SK-N-SH (cell line): Measurements from ENCODE around the gene TCEA3.

Experiments used
- CHD2 ChIP-seq: fragments of 150-350 bp; IDR thresholded peaks from 2 replicates; pipeline ENCODE4 v1.6.1; 2018; ENCODE audit warnings: low read length; ENCODE audit not compliant: partially characterized antibody
- CTCF ChIP-seq: fragments of 200-600 bp; sonication (generic); IDR thresholded peaks from 2 replicates; pipeline ENCODE4 v1.6.1; 2017; ENCODE audit warnings: antibody characterized with exemption, mild to moderate bottlenecking, moderate library complexity
- POLR2AphosphoS5 ChIP-seq: IDR thresholded peaks from 2 replicates; pipeline ENCODE4 v1.6.1; 2012; ENCODE audit warnings: low read depth, low read length
- TF ChIP-seq, protein P1 (sequence below): IDR thresholded peaks from 2 replicates; pipeline ENCODE4 v1.6.1; 2012; ENCODE audit warnings: mild to moderate bottlenecking, low read depth, low read length, moderate library complexity

DNA sequence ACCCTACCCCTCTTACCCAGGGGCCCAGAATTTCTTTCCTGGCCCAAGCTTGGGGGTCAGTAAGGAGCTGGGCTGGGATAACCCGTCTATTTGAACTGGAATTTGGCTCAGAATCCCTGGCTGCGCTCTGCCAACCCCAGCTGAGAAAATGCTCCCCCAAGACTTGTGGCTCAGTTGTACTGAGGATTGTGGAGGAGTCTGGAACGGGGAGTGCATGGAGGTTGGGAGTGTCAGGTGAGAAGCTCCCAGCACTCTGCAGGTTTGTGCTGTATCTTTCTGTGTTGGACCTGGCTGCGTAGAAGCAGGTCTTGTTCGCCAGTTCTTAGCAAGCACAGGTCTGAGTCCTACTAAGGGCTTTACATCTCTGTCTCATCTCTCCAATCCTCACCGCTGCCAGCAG lies 1.6 kb downstream of the TCEA3 start:
- TF ChIP-seq CHD2 (no peak), CTCF (no peak), POLR2AphosphoS5 (no peak)
- TF ChIP-seq, protein P1, sequence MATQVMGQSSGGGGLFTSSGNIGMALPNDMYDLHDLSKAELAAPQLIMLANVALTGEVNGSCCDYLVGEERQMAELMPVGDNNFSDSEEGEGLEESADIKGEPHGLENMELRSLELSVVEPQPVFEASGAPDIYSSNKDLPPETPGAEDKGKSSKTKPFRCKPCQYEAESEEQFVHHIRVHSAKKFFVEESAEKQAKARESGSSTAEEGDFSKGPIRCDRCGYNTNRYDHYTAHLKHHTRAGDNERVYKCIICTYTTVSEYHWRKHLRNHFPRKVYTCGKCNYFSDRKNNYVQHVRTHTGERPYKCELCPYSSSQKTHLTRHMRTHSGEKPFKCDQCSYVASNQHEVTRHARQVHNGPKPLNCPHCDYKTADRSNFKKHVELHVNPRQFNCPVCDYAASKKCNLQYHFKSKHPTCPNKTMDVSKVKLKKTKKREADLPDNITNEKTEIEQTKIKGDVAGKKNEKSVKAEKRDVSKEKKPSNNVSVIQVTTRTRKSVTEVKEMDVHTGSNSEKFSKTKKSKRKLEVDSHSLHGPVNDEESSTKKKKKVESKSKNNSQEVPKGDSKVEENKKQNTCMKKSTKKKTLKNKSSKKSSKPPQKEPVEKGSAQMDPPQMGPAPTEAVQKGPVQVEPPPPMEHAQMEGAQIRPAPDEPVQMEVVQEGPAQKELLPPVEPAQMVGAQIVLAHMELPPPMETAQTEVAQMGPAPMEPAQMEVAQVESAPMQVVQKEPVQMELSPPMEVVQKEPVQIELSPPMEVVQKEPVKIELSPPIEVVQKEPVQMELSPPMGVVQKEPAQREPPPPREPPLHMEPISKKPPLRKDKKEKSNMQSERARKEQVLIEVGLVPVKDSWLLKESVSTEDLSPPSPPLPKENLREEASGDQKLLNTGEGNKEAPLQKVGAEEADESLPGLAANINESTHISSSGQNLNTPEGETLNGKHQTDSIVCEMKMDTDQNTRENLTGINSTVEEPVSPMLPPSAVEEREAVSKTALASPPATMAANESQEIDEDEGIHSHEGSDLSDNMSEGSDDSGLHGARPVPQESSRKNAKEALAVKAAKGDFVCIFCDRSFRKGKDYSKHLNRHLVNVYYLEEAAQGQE: no peak
